A673 (cell line): ENCODE measurements around the gene AQP3.
"Not testable (repeated sequence)": the region's sequence is repeated elsewhere in the genome, so short reads cannot be mapped to it uniquely, and the experiment has no call there.

Experiments
- EZH2 ChIP-seq: fragments of 200-600 bp; sonication (generic); IDR thresholded peaks from 2 replicates; pipeline ENCODE4 v1.6.1; 2017; ENCODE audit warnings: borderline replicate concordance, low read depth, mild to moderate bottlenecking, mixed read lengths, antibody characterized with exemption, low read length; ENCODE audit not compliant: poor library complexity, severe bottlenecking
- TF ChIP-seq, protein P1 (sequence below): fragments of 300-800, 200-600 bp; sonication (generic); conservative IDR thresholded peaks from 2 replicates; pipeline ENCODE4 v1.5.1; 2017; ENCODE audit warnings: low read depth, mild to moderate bottlenecking, antibody characterized with exemption, low read length, moderate library complexity, mixed read lengths

DNA sequence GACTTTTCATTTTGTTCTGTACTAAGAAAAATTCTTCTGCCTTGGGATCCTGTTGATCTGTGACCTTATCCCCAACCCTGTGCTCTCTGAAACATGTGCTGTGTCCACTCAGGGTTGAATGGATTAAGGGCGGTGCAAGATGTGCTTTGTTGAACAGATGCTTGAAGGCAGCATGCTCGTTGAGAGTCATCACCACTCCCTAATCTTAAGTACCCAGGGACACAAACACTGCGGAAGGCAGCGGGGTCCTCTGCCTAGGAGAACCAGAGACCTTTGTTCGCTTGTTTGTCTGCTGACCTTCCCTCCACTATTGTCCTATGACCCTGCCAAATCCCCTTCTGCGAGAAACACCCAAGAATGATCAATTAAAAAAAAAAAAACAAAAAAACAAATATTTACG, 23.4 kb downstream of the AQP3 start:
- TF ChIP-seq, protein P1, sequence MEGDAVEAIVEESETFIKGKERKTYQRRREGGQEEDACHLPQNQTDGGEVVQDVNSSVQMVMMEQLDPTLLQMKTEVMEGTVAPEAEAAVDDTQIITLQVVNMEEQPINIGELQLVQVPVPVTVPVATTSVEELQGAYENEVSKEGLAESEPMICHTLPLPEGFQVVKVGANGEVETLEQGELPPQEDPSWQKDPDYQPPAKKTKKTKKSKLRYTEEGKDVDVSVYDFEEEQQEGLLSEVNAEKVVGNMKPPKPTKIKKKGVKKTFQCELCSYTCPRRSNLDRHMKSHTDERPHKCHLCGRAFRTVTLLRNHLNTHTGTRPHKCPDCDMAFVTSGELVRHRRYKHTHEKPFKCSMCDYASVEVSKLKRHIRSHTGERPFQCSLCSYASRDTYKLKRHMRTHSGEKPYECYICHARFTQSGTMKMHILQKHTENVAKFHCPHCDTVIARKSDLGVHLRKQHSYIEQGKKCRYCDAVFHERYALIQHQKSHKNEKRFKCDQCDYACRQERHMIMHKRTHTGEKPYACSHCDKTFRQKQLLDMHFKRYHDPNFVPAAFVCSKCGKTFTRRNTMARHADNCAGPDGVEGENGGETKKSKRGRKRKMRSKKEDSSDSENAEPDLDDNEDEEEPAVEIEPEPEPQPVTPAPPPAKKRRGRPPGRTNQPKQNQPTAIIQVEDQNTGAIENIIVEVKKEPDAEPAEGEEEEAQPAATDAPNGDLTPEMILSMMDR = not testable (repeated sequence)
- not testable (repeated sequence) for TF ChIP-seq EZH2
